Liver (tissue), 9 donors: ENCODE results near the gene ARHGAP10. TPM values are rescaled to one million over a fixed set of nuclear protein-coding genes. Genes with fewer than 3 reads are reported as not detected.

Experiments used
- DNase-seq: peaks from one replicate; pipeline ENCODE4 v3.0.0-alpha.2; 2017; ENCODE audit warnings: low spot score
- H3K27ac ChIP-seq, 2 donors: one replicate each; pipeline ENCODE4 v1.7.0; 2013; ENCODE audit warnings: inconsistent platforms in 2 of 2, low read length in 2 of 2, control low read depth in 1 of 2, low read depth in 1 of 2, mild to moderate bottlenecking in 1 of 2
- H3K27me3 ChIP-seq, 4 donors: one replicate each; pipeline versions ENCODE4 v1.6.1 to v1.7.0; 2013; ENCODE audit warnings: low read length in 3 of 4, inconsistent platforms in 1 of 4, mild to moderate bottlenecking in 1 of 4, moderate library complexity in 1 of 4; ENCODE audit not compliant: control insufficient read depth in 4 of 4, insufficient read depth in 4 of 4
- H3K36me3 ChIP-seq, 4 donors: one replicate each; pipeline versions ENCODE4 v1.6.1 to v1.7.0; 2013; ENCODE audit warnings: low read length in 3 of 4, mild to moderate bottlenecking in 3 of 4, low read depth in 1 of 4, moderate library complexity in 1 of 4; ENCODE audit not compliant: control insufficient read depth in 4 of 4, insufficient read depth in 3 of 4
- H3K4me1 ChIP-seq, 4 donors: one replicate each; pipeline versions ENCODE4 v1.6.1 to v1.7.0; 2013; ENCODE audit warnings: low read length in 3 of 4, mild to moderate bottlenecking in 3 of 4, moderate library complexity in 1 of 4; ENCODE audit not compliant: control insufficient read depth in 4 of 4, insufficient read depth in 4 of 4
- H3K4me3 ChIP-seq, 3 donors: one replicate each; pipeline versions ENCODE4 v1.6.1 to v1.7.0; 2013; ENCODE audit warnings: low read length in 3 of 3, control low read depth in 1 of 3, low read depth in 1 of 3, mild to moderate bottlenecking in 1 of 3
- H3K9ac ChIP-seq, 2 donors: one replicate each; pipeline ENCODE4 v1.7.0; 2013; ENCODE audit warnings: low read length in 2 of 2, mild to moderate bottlenecking in 2 of 2, moderate library complexity in 2 of 2, control low read depth in 1 of 2, low read depth in 1 of 2
- H3K9me3 ChIP-seq, 4 donors: one replicate each; pipeline versions ENCODE4 v1.6.1 to v1.7.0; 2013; ENCODE audit warnings: low read length in 3 of 4; ENCODE audit not compliant: control insufficient read depth in 4 of 4
- CTCF ChIP-seq: fragments of 150-350 bp; IDR thresholded peaks from 2 replicates; pipeline ENCODE4 v1.5.1; 2017; ENCODE audit warnings: improper control_type of control experiment, low read depth, low read length; ENCODE audit not compliant: missing input control
- EGR1 ChIP-seq, 2 donors: IDR thresholded peaks; 2 replicates each; pipeline ENCODE4 v1.6.1; 2016 to 2018; ENCODE audit warnings: antibody characterized with exemption in 2 of 2, low read depth in 2 of 2
- FOXA1 ChIP-seq: IDR thresholded peaks from 2 replicates; pipeline ENCODE4 v1.6.1; 2016; ENCODE audit warnings: antibody characterized with exemption
- FOXA2 ChIP-seq: IDR thresholded peaks from 2 replicates; pipeline ENCODE4 v1.6.1; 2016; ENCODE audit warnings: antibody characterized with exemption
- GABPA ChIP-seq, 2 donors: IDR thresholded peaks in 1 of 2; conservative IDR thresholded peaks in 1 of 2; 2 replicates each; pipeline ENCODE4 v1.6.1; 2016; ENCODE audit warnings: antibody characterized with exemption in 2 of 2, mild to moderate bottlenecking in 1 of 2, moderate library complexity in 1 of 2
- HNF4A ChIP-seq, 2 donors: conservative IDR thresholded peaks; 2 replicates each; pipeline ENCODE4 v1.6.1; 2016; ENCODE audit warnings: antibody characterized with exemption in 2 of 2, mild to moderate bottlenecking in 2 of 2
- HNF4G ChIP-seq: IDR thresholded peaks from 2 replicates; pipeline ENCODE4 v1.6.1; 2016; ENCODE audit warnings: antibody characterized with exemption
- JUND ChIP-seq, 2 donors: IDR thresholded peaks; 2 replicates each; pipeline ENCODE4 v1.6.1; 2016; ENCODE audit warnings: antibody characterized with exemption in 2 of 2
- NR2F2 ChIP-seq: IDR thresholded peaks from 2 replicates; pipeline ENCODE4 v1.6.1; 2016; ENCODE audit warnings: antibody characterized with exemption
- RAD21 ChIP-seq, 2 donors: IDR thresholded peaks; 2 replicates each; pipeline ENCODE4 v1.6.1; 2016; ENCODE audit warnings: antibody characterized with exemption in 2 of 2, mild to moderate bottlenecking in 2 of 2
- RXRA ChIP-seq, 2 donors: IDR thresholded peaks; 2 replicates each; pipeline ENCODE4 v1.6.1; 2017 to 2018; ENCODE audit warnings: antibody characterized with exemption in 2 of 2, mild to moderate bottlenecking in 1 of 2
- SP1 ChIP-seq: IDR thresholded peaks from 2 replicates; pipeline ENCODE4 v1.6.1; 2018; ENCODE audit warnings: antibody characterized with exemption, mild to moderate bottlenecking
- TAF1 ChIP-seq: conservative IDR thresholded peaks from 2 replicates; pipeline ENCODE4 v1.6.1; 2016; ENCODE audit warnings: antibody characterized with exemption, mild to moderate bottlenecking
- YY1 ChIP-seq: IDR thresholded peaks from 2 replicates; pipeline ENCODE4 v1.6.1; 2016; ENCODE audit warnings: antibody characterized with exemption, mild to moderate bottlenecking
- WGBS: extraction: QIAGEN DNeasy Blood & Tissue Kit; methylation state at CpG from one replicate; pipeline ENCODE4 v1.1.7; 2013; 5-methylcytosine and 5-hydroxymethylcytosine counted together
- polyA plus RNA-seq, 2 donors: library from polyadenylated mRNA; stranded (reverse) in 1 of 2; unstranded in 1 of 2; fragments of 200-250 nt in 1 of 2; fragments of >200 nt in 1 of 2; fragmentation: Nextera tagmentation in 1 of 2; extraction: Ambion mirVana in 1 of 2; gene quantifications; one replicate each; pipeline versions ENCODE4 v1.2.1 to v1.2.3, GENCODE V29; 2013 to 2015
- total RNA-seq, 2 donors: library from RNA; depleted of rRNA; stranded (reverse); fragments of >200 nt; gene quantifications; one replicate each; pipeline ENCODE4 v1.2.3, GENCODE V29; 2014
- TF ChIP-seq, protein P1 (sequence below): IDR thresholded peaks from 2 replicates; pipeline ENCODE4 v1.6.1; 2016; ENCODE audit warnings: antibody characterized with exemption
- TF ChIP-seq, protein P2 (sequence below): IDR thresholded peaks from 2 replicates; pipeline ENCODE4 v1.6.1; 2016; ENCODE audit warnings: antibody characterized with exemption
- TF ChIP-seq, protein P3 (sequence below): IDR thresholded peaks from 2 replicates; pipeline ENCODE4 v1.6.1; 2016; ENCODE audit warnings: antibody characterized with exemption
- TF ChIP-seq, protein P4 (sequence below): IDR thresholded peaks from 2 replicates; pipeline ENCODE4 v1.6.1; 2016; ENCODE audit warnings: antibody characterized with exemption, mild to moderate bottlenecking
- donor health status: healthy.
- donor health status: healthy.
- donor health status: healthy.
- donor health status: healthy.
- donor health status: healthy.

ARHGAP10 gene
- total and polyA plus RNA-seq, 4 donors: 1.5 to 13.0 (median 4.3) TPM

DNA sequence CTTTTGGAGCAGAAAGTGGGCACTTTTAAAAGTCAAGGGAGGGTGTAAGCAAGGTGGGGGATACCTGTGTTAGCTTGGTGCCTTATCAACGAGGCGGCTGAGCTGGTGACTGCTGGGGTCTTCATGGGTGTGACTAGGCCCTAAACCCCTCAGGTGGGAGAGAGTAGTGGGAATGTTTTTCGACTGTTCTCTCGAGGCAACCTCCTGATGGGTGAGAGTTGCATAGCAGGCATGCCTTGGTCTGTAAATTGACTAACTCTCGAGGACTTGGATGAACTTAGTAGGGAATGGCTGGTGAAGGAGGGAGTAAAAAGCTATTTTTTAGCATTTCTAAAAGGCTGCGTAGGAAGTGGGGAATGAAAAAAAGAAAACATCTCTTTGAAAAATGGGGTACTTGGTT lies 80.0 kb downstream of the ARHGAP10 start:
- Histone ChIP-seq H3K9ac (no peak overlapping the region), H3K4me3 (no peak overlapping the region), H3K36me3 (no peaks in the 10 kb centered on the region), H3K4me1 (no peaks in the 10 kb centered on the region), H3K27me3 (no peaks in the 10 kb centered on the region), H3K27ac (no peak overlapping the region), H3K9me3 (no peaks in the 10 kb centered on the region)
- DNase-seq: no peak
- WGBS: 77% methylated on average over 6 of the region's 6 CpGs
- no peak for TF ChIP-seq CTCF
- no peak for TF ChIP-seq RAD21 (IDR thresholded peaks at IDR 0.05)
- TF ChIP-seq, protein P1, sequence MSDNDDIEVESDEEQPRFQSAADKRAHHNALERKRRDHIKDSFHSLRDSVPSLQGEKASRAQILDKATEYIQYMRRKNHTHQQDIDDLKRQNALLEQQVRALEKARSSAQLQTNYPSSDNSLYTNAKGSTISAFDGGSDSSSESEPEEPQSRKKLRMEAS: no peak
- no peak for TF ChIP-seq HNF4A (conservative IDR thresholded peaks at IDR 0.05)
- TF ChIP-seq, protein P2, sequence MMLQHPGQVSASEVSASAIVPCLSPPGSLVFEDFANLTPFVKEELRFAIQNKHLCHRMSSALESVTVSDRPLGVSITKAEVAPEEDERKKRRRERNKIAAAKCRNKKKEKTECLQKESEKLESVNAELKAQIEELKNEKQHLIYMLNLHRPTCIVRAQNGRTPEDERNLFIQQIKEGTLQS: no peak
- no peak for TF ChIP-seq GABPA (IDR thresholded peaks at IDR 0.05 in 1 of 2, conservative IDR thresholded peaks at IDR 0.05 in 1 of 2)
- TF ChIP-seq, protein P3, sequence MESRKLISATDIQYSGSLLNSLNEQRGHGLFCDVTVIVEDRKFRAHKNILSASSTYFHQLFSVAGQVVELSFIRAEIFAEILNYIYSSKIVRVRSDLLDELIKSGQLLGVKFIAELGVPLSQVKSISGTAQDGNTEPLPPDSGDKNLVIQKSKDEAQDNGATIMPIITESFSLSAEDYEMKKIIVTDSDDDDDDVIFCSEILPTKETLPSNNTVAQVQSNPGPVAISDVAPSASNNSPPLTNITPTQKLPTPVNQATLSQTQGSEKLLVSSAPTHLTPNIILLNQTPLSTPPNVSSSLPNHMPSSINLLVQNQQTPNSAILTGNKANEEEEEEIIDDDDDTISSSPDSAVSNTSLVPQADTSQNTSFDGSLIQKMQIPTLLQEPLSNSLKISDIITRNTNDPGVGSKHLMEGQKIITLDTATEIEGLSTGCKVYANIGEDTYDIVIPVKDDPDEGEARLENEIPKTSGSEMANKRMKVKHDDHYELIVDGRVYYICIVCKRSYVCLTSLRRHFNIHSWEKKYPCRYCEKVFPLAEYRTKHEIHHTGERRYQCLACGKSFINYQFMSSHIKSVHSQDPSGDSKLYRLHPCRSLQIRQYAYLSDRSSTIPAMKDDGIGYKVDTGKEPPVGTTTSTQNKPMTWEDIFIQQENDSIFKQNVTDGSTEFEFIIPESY: no peak
- TF ChIP-seq FOXA2: no peak
- no peak for TF ChIP-seq YY1
- TF ChIP-seq NR2F2: no peak
- TF ChIP-seq, protein P4, sequence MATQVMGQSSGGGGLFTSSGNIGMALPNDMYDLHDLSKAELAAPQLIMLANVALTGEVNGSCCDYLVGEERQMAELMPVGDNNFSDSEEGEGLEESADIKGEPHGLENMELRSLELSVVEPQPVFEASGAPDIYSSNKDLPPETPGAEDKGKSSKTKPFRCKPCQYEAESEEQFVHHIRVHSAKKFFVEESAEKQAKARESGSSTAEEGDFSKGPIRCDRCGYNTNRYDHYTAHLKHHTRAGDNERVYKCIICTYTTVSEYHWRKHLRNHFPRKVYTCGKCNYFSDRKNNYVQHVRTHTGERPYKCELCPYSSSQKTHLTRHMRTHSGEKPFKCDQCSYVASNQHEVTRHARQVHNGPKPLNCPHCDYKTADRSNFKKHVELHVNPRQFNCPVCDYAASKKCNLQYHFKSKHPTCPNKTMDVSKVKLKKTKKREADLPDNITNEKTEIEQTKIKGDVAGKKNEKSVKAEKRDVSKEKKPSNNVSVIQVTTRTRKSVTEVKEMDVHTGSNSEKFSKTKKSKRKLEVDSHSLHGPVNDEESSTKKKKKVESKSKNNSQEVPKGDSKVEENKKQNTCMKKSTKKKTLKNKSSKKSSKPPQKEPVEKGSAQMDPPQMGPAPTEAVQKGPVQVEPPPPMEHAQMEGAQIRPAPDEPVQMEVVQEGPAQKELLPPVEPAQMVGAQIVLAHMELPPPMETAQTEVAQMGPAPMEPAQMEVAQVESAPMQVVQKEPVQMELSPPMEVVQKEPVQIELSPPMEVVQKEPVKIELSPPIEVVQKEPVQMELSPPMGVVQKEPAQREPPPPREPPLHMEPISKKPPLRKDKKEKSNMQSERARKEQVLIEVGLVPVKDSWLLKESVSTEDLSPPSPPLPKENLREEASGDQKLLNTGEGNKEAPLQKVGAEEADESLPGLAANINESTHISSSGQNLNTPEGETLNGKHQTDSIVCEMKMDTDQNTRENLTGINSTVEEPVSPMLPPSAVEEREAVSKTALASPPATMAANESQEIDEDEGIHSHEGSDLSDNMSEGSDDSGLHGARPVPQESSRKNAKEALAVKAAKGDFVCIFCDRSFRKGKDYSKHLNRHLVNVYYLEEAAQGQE: no peak
- no peak for TF ChIP-seq RXRA (IDR thresholded peaks at IDR 0.05)
- TF ChIP-seq HNF4G: no peak
- no peak for TF ChIP-seq FOXA1
- TF ChIP-seq EGR1 (IDR thresholded peaks at IDR 0.05; ENCODE audit: low read depth in 2 of 2): no peak
- no peak for TF ChIP-seq SP1
- no peak for TF ChIP-seq TAF1
- no peak for TF ChIP-seq JUND (IDR thresholded peaks at IDR 0.05)
